Cardiac fibroblast (primary cell): ENCODE data around the gene TMEM240.

Experiments
- DNase-seq, 2 donors: peaks; one replicate each; pipeline versions ENCODE4 v3.0.0 to v3.0.0-alpha.2; 2010; ENCODE audit warnings: low read depth in 2 of 2
- H3K4me3 ChIP-seq, 2 donors: replicated peaks in 1 of 2; 1 replicate in 1 of 2; 2 replicates in 1 of 2; pipeline ENCODE4 v1.5.1; 2011; ENCODE audit warnings: low read depth in 2 of 2, low read length in 2 of 2, mild to moderate bottlenecking in 2 of 2, moderate library complexity in 1 of 2
- TF ChIP-seq, protein P1 (sequence below): IDR thresholded peaks from one replicate; pipeline ENCODE4 v1.5.1; 2011; ENCODE audit warnings: low read depth, mild to moderate bottlenecking, low read length, inconsistent platforms

TMEM240 gene

DNA sequence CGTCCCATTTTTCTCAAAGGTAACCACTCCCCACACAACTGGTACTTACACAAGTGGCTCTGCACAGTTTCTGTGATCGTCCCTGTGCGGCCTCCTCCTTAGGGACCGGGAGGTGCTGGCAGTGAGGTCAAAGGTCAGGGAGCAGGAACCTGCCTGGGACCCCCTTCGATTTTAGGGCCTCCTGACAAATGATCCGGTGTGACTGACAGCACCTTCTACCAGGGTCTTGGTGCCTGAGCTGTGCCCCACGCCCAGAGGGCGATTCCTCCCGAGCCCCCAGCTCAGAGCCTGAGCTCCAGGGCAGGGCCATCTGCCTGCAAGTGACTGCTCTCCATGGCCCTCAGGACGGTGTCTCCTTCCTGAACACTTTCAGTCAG is 11.8 kb upstream of the TMEM240 start:
- H3K4me3 ChIP-seq: no peak overlapping the region
- TF ChIP-seq, protein P1, sequence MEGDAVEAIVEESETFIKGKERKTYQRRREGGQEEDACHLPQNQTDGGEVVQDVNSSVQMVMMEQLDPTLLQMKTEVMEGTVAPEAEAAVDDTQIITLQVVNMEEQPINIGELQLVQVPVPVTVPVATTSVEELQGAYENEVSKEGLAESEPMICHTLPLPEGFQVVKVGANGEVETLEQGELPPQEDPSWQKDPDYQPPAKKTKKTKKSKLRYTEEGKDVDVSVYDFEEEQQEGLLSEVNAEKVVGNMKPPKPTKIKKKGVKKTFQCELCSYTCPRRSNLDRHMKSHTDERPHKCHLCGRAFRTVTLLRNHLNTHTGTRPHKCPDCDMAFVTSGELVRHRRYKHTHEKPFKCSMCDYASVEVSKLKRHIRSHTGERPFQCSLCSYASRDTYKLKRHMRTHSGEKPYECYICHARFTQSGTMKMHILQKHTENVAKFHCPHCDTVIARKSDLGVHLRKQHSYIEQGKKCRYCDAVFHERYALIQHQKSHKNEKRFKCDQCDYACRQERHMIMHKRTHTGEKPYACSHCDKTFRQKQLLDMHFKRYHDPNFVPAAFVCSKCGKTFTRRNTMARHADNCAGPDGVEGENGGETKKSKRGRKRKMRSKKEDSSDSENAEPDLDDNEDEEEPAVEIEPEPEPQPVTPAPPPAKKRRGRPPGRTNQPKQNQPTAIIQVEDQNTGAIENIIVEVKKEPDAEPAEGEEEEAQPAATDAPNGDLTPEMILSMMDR: no peak

DNA sequence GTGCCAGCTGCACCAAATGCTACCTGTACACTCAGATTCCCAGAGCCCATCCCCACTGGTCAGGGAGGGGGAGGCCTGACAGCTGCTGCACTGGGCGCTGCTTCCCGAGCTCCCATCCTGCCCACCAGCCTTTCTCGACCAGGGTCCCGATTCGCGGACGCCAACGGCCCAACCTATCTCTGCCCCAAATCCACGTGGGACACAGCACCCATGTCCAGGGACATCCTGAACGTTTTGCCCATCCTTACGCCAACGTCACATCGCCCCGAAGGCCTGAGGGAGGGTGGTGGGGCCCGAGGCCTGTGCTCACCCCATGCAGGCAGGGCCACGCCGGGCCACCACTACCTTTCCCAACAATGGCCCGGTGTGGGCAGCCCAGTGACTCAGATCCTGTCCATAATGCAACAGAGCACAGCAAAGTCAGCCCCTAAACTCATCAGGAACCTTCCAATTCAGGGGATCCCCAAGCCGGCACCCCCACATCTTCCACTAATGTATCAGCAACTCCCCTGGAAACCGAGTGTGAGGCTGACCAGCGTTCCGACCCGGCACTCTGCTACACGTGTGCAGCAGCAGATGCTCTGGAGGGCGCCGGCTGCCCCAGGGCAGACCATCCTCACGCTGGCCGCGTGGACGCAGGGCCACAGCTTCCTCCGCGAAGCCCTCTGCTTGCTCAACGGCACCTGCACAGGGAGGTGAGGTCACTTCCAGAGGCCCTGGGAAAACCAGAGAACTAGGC is 11.3 kb upstream of the TMEM240 start:
- TF ChIP-seq, protein P1: no peak
- no peak for DNase-seq
- no peak overlapping the region for H3K4me3 ChIP-seq

More for the DNA sequence above, 11.8 kb upstream of the TMEM240 start:
- DNase-seq: no peak

DNA sequence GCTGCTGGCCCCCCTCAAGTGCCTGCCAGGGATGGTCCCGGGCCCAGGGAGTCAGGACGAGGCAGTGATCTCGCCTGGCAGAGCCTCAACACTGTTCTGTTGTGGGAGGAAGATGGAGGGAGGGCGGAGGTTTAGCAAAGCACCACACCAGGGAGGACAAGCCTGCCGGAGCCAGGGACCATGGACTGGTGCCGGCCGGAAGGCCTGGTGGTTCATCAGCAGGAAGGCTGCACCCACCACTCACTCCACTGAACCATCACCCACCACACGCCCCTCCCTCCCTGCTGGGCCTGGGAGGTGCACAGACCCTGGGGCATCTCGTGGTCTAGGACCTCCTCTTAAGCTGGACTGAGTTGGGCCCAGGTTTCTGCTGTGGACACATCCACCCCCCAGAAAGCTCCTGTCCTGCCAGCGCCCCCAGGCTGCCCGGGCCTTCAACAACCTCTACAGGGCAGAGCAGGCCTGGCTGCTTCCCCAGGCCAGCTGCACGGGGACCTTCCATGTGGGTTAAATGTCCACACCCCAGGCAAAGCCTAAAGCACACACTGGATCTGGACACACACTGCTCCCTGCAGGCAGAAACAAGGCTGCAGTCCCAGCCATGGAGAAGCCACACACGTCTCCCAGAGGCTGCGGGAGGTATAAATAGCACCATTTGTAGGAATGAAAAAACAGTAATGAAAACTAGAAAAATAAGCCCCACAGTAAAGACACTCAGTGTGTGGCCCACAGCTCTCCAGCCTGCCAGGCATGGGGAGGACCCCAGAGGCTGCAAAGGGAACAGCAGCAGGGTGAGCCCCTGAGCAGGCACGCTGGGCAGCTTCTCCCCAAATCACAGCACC is 10.4 kb upstream of the TMEM240 start:
- TF ChIP-seq, protein P1: peak; percentile 49
- DNase-seq: peak; percentile 40 to 56
- no peak overlapping the region for H3K4me3 ChIP-seq

DNA sequence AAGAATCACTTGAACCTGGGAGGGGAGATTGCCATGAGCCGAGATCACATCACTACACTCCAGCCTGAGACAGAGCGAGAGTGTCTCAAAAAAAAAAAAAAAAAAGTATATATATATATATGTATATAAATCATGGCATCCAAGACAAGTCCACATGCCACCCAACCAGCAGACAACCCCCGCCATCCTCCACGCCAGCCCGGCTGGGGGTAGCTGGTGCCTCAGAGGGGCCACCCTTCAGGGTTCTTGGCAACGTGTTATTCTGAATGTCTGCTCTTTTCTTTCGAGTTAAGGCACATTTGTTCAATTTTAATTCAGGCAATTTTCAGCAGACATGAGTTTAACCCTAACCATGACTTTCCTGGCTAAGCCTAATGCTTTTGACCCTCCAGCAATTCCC is 9.7 kb upstream of the TMEM240 start:
- no peak overlapping the region for H3K4me3 ChIP-seq
- DNase-seq: no peak
- TF ChIP-seq, protein P1: no peak

DNA sequence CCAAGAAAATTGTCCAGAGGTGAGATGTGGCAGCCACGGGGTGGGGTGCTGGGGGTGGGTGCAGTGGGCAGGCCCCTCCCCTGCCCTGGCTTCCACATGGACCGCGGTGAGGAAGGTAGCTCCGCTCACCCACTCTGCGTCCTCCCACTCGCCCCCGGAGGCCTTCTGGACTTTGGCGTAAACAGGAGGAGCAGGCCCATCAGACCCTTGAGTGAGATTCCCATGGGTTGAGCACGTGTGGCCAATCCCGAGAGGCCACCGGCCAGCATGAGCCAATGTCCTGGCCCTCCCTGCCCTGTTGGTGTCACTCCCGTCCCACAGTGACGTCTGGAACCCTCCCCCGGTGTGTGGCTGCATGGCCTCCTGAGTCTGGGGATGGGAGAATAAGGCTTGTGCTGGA is 8.2 kb upstream of the TMEM240 start:
- H3K4me3 ChIP-seq: no peak overlapping the region
- DNase-seq: no peak
- TF ChIP-seq, protein P1: no peak

DNA sequence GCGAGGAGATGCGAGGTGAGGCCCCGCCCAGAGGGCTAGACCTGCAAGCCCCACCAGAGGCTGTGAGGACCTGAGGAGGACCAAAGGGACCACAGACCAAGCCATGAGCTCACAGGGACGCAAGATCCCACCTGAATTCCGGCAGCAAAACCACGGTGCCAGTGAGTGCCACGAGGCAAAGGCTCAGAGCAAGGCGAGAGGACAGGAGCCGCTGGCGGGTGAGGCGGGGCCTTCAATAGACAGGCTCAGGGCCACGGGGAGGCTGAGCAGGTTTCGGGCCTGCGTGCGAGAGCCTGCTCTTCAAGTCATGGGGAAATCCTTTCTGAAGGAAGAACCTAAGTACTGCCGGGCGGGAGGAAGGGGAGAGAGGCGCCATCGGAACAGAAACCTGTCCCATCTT is 7.1 kb upstream of the TMEM240 start:
- DNase-seq: no peak
- no peak overlapping the region for H3K4me3 ChIP-seq
- TF ChIP-seq, protein P1: no peak
